ENCODE data around the gene PTPN4.
A peak's percentile ranks its signal among the peaks of the same experiment; 100 is the strongest.

DNA sequence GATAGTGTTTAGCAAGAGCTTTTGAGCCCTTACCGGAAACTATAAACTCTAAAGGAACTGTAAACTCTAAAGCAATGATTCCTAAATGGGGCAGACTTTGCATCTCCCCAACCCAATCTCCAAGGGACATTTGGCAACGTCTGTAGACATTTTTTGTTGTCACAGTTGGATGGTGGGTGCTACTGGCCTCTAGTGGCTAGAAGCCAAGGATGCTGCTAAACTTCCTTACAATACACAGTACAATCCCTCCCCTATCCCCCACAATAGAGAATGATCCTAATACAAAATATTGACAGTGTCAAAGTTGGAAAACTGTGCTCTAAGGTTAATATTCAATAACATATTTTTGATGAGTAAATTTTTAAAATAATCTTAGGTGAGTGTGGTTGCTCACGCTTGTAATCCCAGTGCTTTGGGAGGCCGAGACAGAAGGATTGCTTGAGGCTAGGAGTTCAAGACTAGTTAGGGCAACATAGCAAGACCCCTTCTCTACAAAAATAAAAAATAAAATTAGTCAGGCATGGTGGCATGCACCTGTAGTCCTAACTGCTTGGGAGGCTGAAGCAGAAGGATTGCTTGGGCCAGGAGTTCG lies 66.7 kb downstream of the PTPN4 start:
- TF ChIP-seq, protein P1, sequence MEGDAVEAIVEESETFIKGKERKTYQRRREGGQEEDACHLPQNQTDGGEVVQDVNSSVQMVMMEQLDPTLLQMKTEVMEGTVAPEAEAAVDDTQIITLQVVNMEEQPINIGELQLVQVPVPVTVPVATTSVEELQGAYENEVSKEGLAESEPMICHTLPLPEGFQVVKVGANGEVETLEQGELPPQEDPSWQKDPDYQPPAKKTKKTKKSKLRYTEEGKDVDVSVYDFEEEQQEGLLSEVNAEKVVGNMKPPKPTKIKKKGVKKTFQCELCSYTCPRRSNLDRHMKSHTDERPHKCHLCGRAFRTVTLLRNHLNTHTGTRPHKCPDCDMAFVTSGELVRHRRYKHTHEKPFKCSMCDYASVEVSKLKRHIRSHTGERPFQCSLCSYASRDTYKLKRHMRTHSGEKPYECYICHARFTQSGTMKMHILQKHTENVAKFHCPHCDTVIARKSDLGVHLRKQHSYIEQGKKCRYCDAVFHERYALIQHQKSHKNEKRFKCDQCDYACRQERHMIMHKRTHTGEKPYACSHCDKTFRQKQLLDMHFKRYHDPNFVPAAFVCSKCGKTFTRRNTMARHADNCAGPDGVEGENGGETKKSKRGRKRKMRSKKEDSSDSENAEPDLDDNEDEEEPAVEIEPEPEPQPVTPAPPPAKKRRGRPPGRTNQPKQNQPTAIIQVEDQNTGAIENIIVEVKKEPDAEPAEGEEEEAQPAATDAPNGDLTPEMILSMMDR (IDR thresholded peaks at IDR 0.05; ENCODE audit: insufficient read depth, low read length) = peak; percentile 41
- TF ChIP-seq, protein P2, sequence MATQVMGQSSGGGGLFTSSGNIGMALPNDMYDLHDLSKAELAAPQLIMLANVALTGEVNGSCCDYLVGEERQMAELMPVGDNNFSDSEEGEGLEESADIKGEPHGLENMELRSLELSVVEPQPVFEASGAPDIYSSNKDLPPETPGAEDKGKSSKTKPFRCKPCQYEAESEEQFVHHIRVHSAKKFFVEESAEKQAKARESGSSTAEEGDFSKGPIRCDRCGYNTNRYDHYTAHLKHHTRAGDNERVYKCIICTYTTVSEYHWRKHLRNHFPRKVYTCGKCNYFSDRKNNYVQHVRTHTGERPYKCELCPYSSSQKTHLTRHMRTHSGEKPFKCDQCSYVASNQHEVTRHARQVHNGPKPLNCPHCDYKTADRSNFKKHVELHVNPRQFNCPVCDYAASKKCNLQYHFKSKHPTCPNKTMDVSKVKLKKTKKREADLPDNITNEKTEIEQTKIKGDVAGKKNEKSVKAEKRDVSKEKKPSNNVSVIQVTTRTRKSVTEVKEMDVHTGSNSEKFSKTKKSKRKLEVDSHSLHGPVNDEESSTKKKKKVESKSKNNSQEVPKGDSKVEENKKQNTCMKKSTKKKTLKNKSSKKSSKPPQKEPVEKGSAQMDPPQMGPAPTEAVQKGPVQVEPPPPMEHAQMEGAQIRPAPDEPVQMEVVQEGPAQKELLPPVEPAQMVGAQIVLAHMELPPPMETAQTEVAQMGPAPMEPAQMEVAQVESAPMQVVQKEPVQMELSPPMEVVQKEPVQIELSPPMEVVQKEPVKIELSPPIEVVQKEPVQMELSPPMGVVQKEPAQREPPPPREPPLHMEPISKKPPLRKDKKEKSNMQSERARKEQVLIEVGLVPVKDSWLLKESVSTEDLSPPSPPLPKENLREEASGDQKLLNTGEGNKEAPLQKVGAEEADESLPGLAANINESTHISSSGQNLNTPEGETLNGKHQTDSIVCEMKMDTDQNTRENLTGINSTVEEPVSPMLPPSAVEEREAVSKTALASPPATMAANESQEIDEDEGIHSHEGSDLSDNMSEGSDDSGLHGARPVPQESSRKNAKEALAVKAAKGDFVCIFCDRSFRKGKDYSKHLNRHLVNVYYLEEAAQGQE (IDR thresholded peaks at IDR 0.05; ENCODE audit: insufficient replicate concordance, low read depth) = no peak
